ENCODE measurements around the gene FSD1.
"Not testable (repeated sequence)": the region's sequence is repeated elsewhere in the genome, so short reads cannot be mapped to it uniquely, and the experiment has no call there.

Gene FSD1

GRCh38 chr19:4286141-4286540, 18.3 kb upstream of the FSD1 start:
- not testable (repeated sequence) for DNase-seq

- DNase-seq = no peak
Observed at GRCh38 chr19:4288091-4288777, 16.2 kb upstream of the FSD1 start.

DNA sequence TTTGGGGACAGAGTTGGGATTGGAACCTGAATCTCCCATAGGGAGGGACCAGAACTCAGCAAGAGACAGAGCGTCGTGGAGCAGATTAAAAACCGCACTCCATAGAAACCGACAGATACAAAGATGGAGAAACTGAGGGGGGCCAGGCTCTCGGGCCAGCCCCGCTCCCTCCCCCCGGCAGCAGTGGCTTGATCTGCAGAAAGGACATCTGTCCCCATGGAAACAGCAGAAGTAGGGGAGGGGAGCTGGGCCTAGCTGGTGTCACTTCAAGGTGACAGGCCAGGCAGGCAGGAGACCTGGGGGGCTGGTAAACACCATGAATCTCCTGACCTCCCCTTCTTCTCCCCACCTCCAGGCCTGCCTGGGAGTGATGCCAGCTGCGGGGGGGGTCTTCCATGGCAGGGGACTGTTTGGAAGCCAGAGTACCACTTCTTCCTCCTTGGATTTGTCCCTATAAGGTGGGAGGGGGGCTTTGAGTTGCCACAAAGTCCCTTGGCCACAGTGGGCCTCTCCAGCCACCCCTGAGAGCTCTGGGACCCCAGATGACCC, 13.1 kb upstream of the FSD1 start:
- DNase-seq = no peak

DNA sequence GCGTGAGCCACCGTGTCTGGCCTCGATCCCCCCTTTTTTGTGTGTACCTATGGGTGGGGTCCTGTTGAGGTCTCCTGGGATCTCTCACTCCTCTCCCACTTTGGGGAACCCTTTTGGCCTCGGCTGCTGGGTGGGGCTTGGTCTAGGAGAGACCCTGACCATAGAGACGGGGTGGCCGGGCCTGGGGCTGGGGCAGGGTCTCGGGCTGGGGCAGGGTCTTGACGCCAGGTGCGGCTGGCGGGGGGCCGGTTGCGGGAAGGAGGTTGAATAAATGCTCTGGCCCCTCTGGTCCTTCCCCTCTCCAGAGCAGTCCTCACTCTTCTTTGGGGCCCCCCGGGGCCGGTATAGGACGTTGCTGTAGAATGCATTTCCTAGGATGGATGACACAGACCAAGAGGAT, 11.9 kb upstream of the FSD1 start:
- DNase-seq = no peak

- DNase-seq = no peak
Observed at GRCh38 chr19:4294389-4294788, 10.0 kb upstream of the FSD1 start.

DNA sequence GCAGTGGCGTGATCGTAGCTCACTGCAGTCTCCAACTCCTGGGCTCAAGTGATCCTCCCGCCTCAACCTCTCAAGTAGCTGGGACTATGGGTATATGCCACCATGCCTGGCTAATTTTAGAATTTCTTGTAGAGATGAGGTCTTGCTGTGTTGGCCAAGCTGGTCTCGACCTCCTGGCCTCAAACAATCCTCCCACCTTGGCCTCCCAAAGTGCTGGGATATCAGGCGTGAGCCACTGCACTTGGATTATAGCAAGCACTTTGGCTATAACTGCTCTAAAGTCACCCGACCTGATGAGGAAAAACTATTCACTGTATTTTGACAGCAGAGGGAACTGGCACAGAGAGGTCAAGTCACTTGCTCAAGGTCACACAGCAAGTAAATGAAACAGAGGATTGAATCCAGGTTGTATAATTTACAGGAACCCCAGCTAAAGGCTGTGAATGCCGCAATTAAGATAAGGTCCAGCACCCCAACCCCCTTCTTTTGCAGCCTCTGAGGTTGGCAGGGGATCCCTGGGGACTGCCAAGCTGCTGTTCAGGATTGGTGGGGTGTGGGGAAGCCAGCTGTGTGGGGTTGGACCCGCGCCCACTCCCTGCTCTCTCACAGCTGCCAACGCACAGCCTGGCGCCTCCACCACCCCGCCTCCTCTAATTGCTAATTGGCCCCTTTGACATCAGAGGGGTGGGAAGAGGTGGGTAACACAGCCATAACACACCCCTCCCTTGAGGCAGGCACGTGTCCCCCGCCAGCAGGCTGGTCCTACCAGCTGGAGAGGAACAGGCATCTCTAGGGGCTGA, 8.2 kb upstream of the FSD1 start:
- DNase-seq = no peak

GRCh38 chr19:4297901-4298809, 6.2 kb upstream of the FSD1 start:
- peak; percentile 47 for DNase-seq

DNA sequence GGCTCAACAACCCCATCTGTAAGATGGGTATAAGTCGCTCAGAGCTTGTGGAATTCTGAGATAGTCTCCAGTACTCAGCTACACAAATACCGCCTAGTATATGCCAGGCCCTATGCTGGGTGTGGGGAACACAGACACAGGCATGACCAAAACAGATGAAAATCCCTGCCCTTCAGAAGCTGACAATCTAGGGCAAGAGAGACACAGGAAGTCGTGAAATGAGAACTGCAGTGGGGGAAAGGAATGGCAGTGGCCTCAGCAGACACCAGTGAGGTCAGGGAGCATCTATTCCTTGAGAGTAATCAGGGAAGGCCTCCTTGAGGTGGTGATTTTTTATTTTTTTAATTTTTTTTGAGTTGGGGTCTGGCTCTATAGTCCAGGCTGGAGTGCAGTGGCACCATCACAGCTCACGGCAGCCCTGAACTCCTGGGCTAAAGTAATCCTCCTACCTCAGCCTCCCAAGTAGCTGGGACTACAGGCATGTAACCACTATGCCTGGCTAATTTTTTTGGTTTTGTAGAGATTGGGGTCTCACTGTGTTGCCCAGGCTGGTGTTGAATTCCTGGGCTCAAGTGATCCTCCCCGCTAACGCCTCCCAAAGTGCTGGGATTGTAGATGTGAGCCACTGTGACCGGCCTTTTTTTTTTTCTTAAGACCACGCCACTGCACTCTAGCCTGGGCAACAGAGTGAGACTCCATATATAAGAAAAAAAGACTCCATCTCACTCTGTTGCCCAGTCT, 5.4 kb upstream of the FSD1 start:
- no peak for DNase-seq

GRCh38 chr19:4300589-4300988, 3.8 kb upstream of the FSD1 start:
- DNase-seq = no peak

DNA sequence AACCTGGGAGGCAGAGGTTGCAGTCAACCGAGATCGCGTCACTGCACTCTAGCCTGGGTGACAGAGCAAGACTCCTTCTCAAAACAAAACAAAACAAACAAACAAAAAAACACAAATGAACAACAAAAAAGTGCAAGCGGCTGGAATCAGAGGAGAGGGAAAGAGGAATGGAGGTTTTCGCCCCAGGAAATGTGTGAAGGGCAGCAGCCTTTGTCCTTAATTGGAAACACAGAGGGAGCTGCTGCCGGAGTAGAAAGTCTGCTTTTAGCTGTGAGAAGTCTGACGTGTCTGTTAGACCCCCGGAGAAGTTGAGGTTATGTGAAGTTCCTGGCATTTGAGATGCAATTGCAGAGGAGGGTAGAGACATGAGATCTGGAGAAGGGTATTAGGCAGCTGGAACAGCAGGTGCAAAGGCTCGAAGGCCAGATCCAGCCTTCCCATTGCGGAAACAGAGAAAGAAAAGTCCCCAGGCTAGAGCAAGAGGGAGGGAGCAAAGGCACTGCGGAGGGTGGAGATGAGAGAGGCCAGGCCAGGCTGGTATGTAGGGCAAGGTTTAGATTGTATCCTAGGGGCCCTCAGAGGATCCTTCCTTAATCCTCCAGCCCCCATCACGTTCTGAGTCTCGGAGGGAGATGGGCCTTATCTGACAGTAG, 2.7 kb upstream of the FSD1 start:
- DNase-seq = peak; percentile 23

DNA sequence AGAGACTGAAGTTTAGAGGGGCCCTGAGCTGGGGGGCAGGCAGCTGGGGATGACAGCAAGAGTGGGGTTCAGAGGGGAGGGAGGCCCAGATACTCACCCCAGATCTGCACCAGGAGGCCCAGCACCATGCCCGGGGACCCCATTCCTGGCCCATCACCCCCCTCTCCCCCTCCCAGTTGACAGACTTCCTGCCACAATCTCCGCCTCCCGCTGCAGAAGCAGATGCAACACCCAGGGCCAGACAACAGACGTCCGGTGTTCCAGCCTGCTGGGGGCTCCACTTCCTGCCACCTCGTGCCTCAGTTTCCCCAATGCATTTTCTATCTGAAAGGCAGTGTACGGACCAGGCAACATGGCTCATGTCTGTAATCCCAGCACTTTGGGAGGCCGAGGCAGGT, 2.2 kb upstream of the FSD1 start, which contains the start of gene TMIGD2:
TMIGD2 (minus strand) TSS at position 147 of the 398 bp plus-strand sequence; CDS start at position 143, 4 bp downstream.
- DNase-seq = peak; percentile 71

GRCh38 chr19:4303819-4304537, 420 bp upstream of the FSD1 start:
- DNase-seq = peak; percentile 29

DNA sequence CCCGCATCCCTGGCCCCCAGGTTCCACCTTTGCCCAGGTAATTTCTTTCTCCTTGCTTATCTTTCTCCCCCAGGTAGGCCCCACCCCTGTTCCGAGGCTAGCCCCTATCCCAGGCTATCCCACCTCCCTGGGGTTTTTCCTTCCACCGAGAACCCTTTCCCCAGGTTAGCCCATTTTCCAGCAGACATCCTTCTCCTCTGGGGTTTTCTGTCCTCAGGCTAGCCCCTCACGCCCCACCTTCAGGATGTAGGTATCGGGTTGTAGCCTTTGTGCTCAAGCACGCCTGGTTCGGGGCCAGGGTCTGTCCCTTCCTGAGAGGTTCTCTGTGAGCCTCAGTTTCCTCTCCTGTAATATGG, 837 bp downstream of the FSD1 start:
- DNase-seq = no peak

- no peak for DNase-seq
Observed at GRCh38 chr19:4305659-4306058, 1.3 kb downstream of the FSD1 start.

DNA sequence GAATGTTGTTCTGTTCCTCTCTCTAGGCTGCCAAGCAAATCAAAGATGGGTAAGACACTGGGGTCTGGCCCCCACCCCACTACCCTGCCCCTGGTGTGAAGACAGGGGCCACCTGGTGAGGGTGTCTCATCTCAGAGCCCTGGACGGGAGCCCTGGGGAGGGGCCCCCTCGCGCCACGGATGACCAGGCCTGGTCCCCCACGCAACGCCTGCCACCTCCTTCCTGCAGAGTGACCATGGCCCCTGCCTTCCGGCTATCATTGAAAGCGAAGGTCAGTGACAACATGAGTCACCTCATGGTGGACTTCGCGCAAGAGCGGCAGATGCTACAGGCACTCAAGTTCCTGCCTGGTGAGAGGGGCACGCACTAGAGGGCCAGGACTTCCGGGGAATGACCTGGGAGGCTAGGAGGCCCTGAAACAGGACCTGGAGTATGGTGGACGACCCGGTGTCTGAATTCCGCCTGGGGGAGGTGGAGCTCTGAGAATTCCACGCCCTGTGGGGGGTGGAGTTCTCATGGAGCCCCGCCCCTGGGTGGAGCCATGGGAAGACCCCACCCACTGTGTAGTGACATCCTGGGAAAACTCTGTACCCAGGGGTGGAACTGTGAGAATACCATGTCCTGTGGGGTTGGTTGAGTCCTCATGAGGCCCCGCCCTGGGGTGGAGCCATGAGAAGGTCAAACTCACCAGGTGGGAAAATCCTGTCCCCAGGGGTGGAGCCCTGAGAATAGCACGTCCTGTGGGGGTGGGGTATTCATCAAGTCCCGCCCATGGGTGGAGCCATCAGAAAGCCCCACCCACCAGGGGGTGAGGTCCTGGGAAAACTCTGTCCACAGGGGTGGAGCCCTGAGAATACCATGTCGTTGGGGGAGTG, 6.1 kb downstream of the FSD1 start:
- no peak for DNase-seq

- DNase-seq = no peak
Observed at GRCh38 chr19:4313847-4314490, 9.6 kb downstream of the FSD1 start.

- no peak for DNase-seq
Observed at GRCh38 chr19:4316956-4317355, 12.6 kb downstream of the FSD1 start.

DNA sequence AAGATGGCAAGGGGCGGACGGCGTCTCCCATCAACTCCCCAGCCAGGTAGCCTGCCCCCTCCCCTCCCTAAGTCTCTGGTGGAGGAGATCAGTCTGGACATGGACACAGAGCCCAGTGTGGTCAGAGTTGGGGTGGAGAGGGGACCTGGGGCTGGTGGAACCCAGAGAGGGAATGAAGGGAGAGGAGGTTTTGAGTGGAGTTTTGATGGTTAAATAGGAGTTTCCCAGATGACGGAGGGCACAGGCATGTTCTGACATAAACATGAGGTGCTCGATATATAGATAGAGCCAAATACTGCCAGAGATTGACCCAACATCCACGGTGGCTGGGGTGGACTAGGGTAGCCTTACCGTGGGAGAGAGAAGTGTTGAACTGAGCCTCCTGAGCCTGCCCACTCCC, 14.1 kb downstream of the FSD1 start:
- DNase-seq = no peak

DNA sequence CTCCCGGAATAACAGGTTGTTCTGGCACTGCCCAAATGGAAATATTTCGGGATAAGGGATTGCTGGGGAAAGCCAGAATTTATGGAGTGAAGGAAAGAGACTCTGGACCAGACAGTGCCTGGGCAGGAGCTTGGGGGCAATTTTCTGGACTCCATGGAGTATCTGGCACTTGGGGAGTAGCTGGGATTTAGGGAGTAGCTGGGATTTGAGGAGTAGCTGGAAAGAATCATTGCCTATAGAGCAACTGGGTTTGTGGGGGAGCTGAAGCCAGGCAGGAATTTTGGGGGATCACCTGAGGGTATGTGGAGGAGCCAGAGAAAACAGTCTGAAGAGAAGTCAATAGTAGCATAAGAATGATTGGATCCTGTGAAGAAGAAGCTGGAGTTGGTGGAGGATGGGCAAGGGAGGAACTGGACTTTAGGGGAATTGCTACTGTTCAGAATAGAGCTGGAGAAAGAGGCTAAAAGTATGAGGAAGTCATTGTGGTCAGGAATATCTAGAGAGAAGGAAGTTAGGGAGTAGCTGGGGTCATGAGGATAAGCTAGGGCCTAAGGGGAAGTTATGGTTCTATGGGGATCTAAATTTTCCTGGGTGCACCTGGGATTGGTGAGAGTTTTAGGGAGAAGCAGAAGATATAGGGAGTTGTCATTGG, 14.8 kb downstream of the FSD1 start:
- no peak for DNase-seq
